ENCODE results near the gene DDX52. TPM values are rescaled to one million over a fixed set of nuclear protein-coding genes. Genes with fewer than 3 reads are reported as not detected.

Gene DDX52
- total and polyA plus RNA-seq, 2 experiments from 2014 or later = 46.2 to 61.3 TPM

DNA sequence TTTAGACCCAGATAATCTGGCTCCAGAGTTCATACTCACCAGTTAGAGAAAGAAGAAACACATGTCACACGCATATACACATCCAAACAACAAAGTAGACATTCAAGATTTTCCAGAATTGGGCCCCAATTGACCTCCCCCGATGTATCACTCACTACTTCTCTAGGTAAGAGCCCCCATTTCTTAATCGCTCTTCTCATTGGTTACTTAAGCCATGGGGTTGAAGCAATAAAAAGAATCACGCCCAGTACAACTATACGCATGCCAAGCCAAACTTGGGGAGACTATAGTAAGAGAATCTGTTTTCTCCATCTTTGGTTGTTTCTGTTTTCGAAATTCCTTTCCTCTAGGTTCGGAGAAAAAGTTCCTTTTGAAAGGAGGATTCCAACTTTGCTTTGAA, 565 bp downstream of the DDX52 start (continued):
- TF ChIP-seq, protein P1, sequence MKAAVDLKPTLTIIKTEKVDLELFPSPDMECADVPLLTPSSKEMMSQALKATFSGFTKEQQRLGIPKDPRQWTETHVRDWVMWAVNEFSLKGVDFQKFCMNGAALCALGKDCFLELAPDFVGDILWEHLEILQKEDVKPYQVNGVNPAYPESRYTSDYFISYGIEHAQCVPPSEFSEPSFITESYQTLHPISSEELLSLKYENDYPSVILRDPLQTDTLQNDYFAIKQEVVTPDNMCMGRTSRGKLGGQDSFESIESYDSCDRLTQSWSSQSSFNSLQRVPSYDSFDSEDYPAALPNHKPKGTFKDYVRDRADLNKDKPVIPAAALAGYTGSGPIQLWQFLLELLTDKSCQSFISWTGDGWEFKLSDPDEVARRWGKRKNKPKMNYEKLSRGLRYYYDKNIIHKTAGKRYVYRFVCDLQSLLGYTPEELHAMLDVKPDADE (IDR thresholded peaks at IDR 0.05) = no peak
- no peak for TF ChIP-seq JUNB (IDR thresholded peaks at IDR 0.05; ENCODE audit: unreplicated experiment)
- no peak for TF ChIP-seq EZH2 (IDR thresholded peaks at IDR 0.05; ENCODE audit: low read depth, unreplicated experiment)
- no peak for TF ChIP-seq ZNF331 (CRISPR knock-in tag; IDR thresholded peaks at IDR 0.05; ENCODE audit: low read depth)
- TF ChIP-seq, protein P2, sequence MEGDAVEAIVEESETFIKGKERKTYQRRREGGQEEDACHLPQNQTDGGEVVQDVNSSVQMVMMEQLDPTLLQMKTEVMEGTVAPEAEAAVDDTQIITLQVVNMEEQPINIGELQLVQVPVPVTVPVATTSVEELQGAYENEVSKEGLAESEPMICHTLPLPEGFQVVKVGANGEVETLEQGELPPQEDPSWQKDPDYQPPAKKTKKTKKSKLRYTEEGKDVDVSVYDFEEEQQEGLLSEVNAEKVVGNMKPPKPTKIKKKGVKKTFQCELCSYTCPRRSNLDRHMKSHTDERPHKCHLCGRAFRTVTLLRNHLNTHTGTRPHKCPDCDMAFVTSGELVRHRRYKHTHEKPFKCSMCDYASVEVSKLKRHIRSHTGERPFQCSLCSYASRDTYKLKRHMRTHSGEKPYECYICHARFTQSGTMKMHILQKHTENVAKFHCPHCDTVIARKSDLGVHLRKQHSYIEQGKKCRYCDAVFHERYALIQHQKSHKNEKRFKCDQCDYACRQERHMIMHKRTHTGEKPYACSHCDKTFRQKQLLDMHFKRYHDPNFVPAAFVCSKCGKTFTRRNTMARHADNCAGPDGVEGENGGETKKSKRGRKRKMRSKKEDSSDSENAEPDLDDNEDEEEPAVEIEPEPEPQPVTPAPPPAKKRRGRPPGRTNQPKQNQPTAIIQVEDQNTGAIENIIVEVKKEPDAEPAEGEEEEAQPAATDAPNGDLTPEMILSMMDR (conservative IDR thresholded peaks at IDR 0.05; ENCODE audit: low read depth in 2 of 2) = no peak
- no peak for TF ChIP-seq ZNF114 (CRISPR knock-in tag; IDR thresholded peaks at IDR 0.05)
- no peak for TF ChIP-seq STAT1 (IDR thresholded peaks at IDR 0.05; ENCODE audit: unreplicated experiment)
- no peak for TF ChIP-seq POLR2AphosphoS5 (IDR thresholded peaks at IDR 0.05; ENCODE audit: low read depth)
- no peak for TF ChIP-seq NANOG (IDR thresholded peaks at IDR 0.05; ENCODE audit: borderline replicate concordance)
- no peak for TF ChIP-seq EZH2phosphoT487 (IDR thresholded peaks at IDR 0.05; ENCODE audit: unreplicated experiment)

DNA sequence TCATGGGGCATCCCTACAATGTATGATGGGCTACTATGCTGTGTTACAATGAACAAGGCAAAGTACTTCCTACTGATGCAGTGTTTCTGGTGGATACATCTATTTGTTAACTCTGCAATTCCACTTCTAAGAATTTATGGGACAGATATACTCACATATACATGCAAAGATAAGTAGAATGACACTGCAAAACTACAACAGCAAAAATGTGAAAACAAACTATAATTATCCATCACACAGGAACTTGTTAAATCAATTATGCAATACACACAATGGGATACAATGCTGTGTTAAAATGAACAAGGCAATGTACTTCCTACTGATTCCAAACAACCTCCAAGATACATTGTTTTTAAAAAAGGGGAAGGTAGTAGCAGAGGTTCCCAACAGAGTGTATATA, 3.2 kb downstream of the DDX52 start:
- Histone ChIP-seq H3K27ac (ENCODE audit: low read depth) (no peak overlapping the region), H3K36me3 (ENCODE audit: insufficient read depth) (peaks cover 21% of the 10 kb centered on the region; the same call in 1 of the 2 replicates), H3K9me2 (ENCODE audit: insufficient read depth) (no peaks in the 10 kb centered on the region), H2AFZ (no peak overlapping the region), H3K4me1 (ENCODE audit: insufficient read depth) (peaks cover 9% of the 10 kb centered on the region), H3K79me2 (replicated peaks; ENCODE audit: insufficient read depth) (peaks cover 79% of the 10 kb centered on the region), H3K4me2 (no peak overlapping the region), H4K20me1 (replicated peaks; ENCODE audit: insufficient read depth) (0 out of 2 replicates have a peak, but pooled peaks cover 5% of the 10 kb centered on the region), H3K27me3 (ENCODE audit: insufficient read depth) (no peaks in the 10 kb centered on the region), H3K4me3 (no peak overlapping the region), H3F3A (replicated peaks; ENCODE audit: low read depth) (no peaks in the 10 kb centered on the region)
- Mint-ChIP-seq H3K9me3 (no peaks in the 10 kb centered on the region), H3K36me3 (ENCODE audit: low read depth) (peaks cover 64% of the 10 kb centered on the region), H3K27ac (no peak overlapping the region; the same call in 1 of the 2 replicates), H3K4me3 (no peak overlapping the region), H3K27me3 (ENCODE audit: insufficient read depth, low read depth, poor library complexity) (peaks cover 1% of the 10 kb centered on the region), H3K4me1 (peaks cover 6% of the 10 kb centered on the region)
- no peak for ATAC-seq
- DNase-seq (ENCODE audit: low spot score) = no peak
- TF ChIP-seq POLR2AphosphoS5 (IDR thresholded peaks at IDR 0.05; ENCODE audit: low read depth) (no peak), STAT1 (IDR thresholded peaks at IDR 0.05; ENCODE audit: unreplicated experiment) (no peak), ZNF114 (CRISPR knock-in tag; IDR thresholded peaks at IDR 0.05) (no peak), EZH2phosphoT487 (IDR thresholded peaks at IDR 0.05; ENCODE audit: unreplicated experiment) (no peak), CREB1 (CRISPR knock-in tag; IDR thresholded peaks at IDR 0.05; ENCODE audit: low read depth) (no peak), NANOG (IDR thresholded peaks at IDR 0.05; ENCODE audit: borderline replicate concordance) (no peak), EZH2 (IDR thresholded peaks at IDR 0.05; ENCODE audit: low read depth, unreplicated experiment) (no peak), ZNF331 (CRISPR knock-in tag; IDR thresholded peaks at IDR 0.05; ENCODE audit: low read depth) (no peak)
- TF ChIP-seq, protein P3, sequence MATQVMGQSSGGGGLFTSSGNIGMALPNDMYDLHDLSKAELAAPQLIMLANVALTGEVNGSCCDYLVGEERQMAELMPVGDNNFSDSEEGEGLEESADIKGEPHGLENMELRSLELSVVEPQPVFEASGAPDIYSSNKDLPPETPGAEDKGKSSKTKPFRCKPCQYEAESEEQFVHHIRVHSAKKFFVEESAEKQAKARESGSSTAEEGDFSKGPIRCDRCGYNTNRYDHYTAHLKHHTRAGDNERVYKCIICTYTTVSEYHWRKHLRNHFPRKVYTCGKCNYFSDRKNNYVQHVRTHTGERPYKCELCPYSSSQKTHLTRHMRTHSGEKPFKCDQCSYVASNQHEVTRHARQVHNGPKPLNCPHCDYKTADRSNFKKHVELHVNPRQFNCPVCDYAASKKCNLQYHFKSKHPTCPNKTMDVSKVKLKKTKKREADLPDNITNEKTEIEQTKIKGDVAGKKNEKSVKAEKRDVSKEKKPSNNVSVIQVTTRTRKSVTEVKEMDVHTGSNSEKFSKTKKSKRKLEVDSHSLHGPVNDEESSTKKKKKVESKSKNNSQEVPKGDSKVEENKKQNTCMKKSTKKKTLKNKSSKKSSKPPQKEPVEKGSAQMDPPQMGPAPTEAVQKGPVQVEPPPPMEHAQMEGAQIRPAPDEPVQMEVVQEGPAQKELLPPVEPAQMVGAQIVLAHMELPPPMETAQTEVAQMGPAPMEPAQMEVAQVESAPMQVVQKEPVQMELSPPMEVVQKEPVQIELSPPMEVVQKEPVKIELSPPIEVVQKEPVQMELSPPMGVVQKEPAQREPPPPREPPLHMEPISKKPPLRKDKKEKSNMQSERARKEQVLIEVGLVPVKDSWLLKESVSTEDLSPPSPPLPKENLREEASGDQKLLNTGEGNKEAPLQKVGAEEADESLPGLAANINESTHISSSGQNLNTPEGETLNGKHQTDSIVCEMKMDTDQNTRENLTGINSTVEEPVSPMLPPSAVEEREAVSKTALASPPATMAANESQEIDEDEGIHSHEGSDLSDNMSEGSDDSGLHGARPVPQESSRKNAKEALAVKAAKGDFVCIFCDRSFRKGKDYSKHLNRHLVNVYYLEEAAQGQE (IDR thresholded peaks at IDR 0.05; ENCODE audit: unreplicated experiment) = no peak

All from GM23338 (cell line).